Lower leg skin (tissue), 4 donors: ENCODE measurements around the gene ZBTB7C. TPM values are rescaled to one million over a fixed set of nuclear protein-coding genes. Genes with fewer than 3 reads are reported as not detected.

Experiments used
- DNase-seq, 2 donors: peaks; one replicate each; pipeline ENCODE4 v3.0.0-alpha.2; 2019; ENCODE audit warnings: low spot score in 2 of 2
- H3K4me3 ChIP-seq: fragments of 200-600 bp; sonication (generic); 2 replicates; pipeline ENCODE4 v1.5.1; 2017; ENCODE audit warnings: mild to moderate bottlenecking, low read depth; ENCODE audit not compliant: poor library complexity, severe bottlenecking
- CTCF ChIP-seq, 3 donors: fragments of 450-650 bp; IDR thresholded peaks; one replicate each; pipeline ENCODE4 v1.5.1; 2016; ENCODE audit warnings: antibody characterized with exemption in 3 of 3, mild to moderate bottlenecking in 3 of 3, moderate library complexity in 2 of 3
- POLR2A ChIP-seq, 2 donors: fragments of 450-650 bp; IDR thresholded peaks; one replicate each; pipeline ENCODE4 v1.6.1; 2016 to 2017; ENCODE audit warnings: antibody characterized with exemption in 2 of 2, mild to moderate bottlenecking in 1 of 2, moderate library complexity in 1 of 2
- WGBS, 2 donors: methylation state at CpG; one replicate each; pipeline ENCODE4 v1.1.5; 2018; 5-methylcytosine and 5-hydroxymethylcytosine counted together
- intact Hi-C: fragments of 100-400 bp; cut with DNase I; formaldehyde crosslinking; loops from one replicate; pipeline ENCODE4 v1.15.0; 2023; ENCODE audit warnings: low total_unique reads
- total RNA-seq, 4 donors: library from RNA; depleted of rRNA; stranded (reverse); fragments of >200 nt; gene quantifications; one replicate each; pipeline ENCODE4 v1.1.0, GENCODE V29; 2016

ZBTB7C gene
- total RNA-seq, 4 donors from 2014 or later, result 44.2 to 59.7 (median 50.7) TPM

GRCh38 chr18:48074929-48075706, 334.1 kb downstream of the ZBTB7C start:
- intact Hi-C loops, result loop anchor here (10.0 kb wide), 1 partner anchor 60 kb away; no protein-coding TSS in a partner anchor
- H3K4me3 ChIP-seq, result no peak overlapping the region

DNA sequence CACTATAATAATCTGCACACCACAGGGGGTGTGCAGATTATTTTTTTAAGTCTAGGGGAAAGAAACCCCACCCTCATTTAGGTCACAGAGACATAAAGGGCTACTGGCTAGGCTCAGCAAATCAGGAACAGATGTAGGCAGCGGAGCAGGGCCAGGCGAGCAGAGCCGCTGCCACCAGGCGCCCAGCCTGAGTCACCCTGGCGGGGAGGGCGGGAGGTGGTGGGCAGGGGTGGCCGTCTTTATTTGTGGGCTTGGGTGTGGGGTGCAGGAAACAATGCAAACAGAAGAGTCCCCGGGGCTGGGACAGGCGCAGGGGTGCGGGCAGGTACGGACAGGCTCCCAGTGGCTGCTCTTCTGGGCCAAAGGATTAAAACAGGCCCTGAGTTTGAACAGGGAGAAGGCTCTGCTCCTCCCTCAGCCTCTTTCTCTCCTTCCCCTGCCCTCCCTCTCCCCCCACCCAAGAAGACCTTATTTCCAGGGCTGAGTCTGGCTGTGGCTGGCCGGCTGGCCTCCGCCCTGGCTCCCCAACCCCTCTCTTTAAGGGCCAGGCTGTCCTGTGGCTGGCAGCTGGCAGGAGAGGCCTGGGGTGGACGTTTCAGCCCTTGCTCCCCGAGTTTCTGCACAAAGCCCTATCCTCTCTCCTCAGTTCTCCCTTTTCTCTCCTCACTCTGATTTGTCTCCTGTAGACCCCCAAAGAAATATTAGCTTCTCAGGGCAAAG, 335.8 kb downstream of the ZBTB7C start:
- intact Hi-C loops, result loop anchor here (10.0 kb wide), 1 partner anchor 61 kb away; no protein-coding TSS in a partner anchor
- no peak for DNase-seq
- no peak for TF ChIP-seq CTCF (IDR thresholded peaks at IDR 0.05)
- no peak for TF ChIP-seq POLR2A (IDR thresholded peaks at IDR 0.05)
- WGBS, 2 donors, result 16 to 41% methylated on average over 15 of the region's 15 CpGs
- H3K4me3 ChIP-seq, result no peak overlapping the region

More at GRCh38 chr18:48074929-48075706, 334.1 kb downstream of the ZBTB7C start:
- no peak for DNase-seq
- 41 to 43% methylated on average over 7 of the region's 7 CpGs for WGBS, 2 donors
- TF ChIP-seq POLR2A (IDR thresholded peaks at IDR 0.05) (no peak), CTCF (IDR thresholded peaks at IDR 0.05) (no peak)

GRCh38 chr18:48072428-48073204, 336.6 kb downstream of the ZBTB7C start:
- no peak overlapping the region for H3K4me3 ChIP-seq
- 33 to 39% methylated on average over 18 of the region's 18 CpGs for WGBS, 2 donors
- TF ChIP-seq POLR2A (IDR thresholded peaks at IDR 0.05) (no peak), CTCF (IDR thresholded peaks at IDR 0.05) (no peak)
- intact Hi-C loops, result loop anchor here (10.0 kb wide), 1 partner anchor 62 kb away; no protein-coding TSS in a partner anchor
- DNase-seq, result no peak

DNA sequence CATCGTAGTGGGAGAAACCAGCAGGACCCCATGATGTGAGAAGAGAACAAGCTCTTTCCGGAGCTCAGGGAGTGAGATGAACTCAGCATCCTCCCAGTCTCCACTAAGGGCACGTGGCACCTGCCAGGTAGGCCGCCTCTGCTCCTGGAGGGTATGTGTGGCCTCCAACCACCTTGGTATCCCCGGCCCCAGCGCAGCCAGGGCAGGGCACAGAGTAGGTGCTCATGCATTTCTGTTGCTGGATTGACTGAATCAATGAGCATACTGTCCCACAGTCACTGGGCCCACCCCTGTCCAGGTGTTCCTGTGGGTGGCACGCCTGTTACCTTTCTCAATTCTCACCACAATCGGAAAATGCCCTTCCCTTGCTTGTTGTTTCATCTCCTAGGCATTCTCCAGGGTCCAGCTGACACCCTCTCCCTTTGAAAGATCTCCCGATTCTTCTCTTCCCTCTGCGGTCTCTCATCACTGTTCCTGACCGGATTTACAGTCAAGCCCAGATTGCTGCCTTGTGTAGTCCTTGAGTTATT, 340.2 kb downstream of the ZBTB7C start:
- no peak overlapping the region for H3K4me3 ChIP-seq
- WGBS, 2 donors, result 91 to 92% methylated on average over 11 of the region's 11 CpGs
- intact Hi-C loops, result no loop called here
- TF ChIP-seq CTCF (IDR thresholded peaks at IDR 0.05), result no peak
- no peak for TF ChIP-seq POLR2A (IDR thresholded peaks at IDR 0.05)
- no peak for DNase-seq

DNA sequence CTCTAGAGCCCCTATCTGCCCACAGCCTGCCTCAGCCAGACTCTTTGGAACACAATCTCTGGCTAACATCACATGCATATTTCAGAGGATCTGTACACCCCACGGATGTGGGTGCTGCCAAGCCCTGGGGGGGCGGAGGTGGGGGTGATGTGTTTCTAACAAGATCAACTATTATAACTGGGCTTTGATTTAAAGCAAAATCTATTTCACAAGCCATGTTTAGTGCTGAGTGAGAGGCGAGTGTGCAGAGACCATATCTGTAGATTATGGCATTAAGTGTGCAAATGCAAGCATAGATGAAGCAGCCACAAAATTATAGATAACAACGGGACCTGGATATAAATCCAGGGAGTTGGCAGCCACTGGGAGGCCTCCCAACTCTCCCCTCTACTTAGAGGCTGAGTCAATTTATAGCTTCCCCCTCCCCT, 342.9 kb downstream of the ZBTB7C start:
- intact Hi-C loops, result no loop called here
- WGBS, 2 donors, result 50 to 58% methylated on average over 4 of the region's 4 CpGs
- H3K4me3 ChIP-seq, result no peak overlapping the region

More for the DNA sequence above, 342.9 kb downstream of the ZBTB7C start:
- DNase-seq, result no peak
- TF ChIP-seq POLR2A (IDR thresholded peaks at IDR 0.05) (no peak), CTCF (IDR thresholded peaks at IDR 0.05) (no peak)
